A673 (cell line): Measurements from ENCODE around the gene NCKAP1. TPM values are rescaled to one million over a fixed set of nuclear protein-coding genes. Genes with fewer than 3 reads are reported as not detected.
A peak's percentile ranks its signal among the peaks of the same experiment; 100 is the strongest.

Experiments
- BruUV-seq: library from RNA; stranded (reverse); fragments of 400-500 nt; replicated peaks from 2 replicates; lab custom pipeline; 2021; lab: Mats Ljungman, UMichigan
- CTCF ChIA-PET: fragments of 300-600 bp; sonication (Branson Sonifier 250); formaldehyde crosslinking; loops from one replicate; lab custom pipeline; 2022; ENCODE audit warnings: antibody characterized with exemption; lab: Charles Lee
- POLR2A ChIA-PET: fragments of 300-600 bp; sonication (Branson Sonifier 250); formaldehyde crosslinking; loops from one replicate; lab custom pipeline; 2022; ENCODE audit warnings: antibody characterized with exemption; ENCODE audit not compliant: low non-redundant PET; lab: Charles Lee
- DNase-seq: peaks from one replicate; pipeline ENCODE4 v3.0.0-alpha.2; 2015; ENCODE audit warnings: low spot score
- H3K27ac ChIP-seq: fragments of 200-600 bp; sonication (generic); 2 replicates; pipeline ENCODE4 v1.5.1; 2016; ENCODE audit warnings: mixed run types, low read depth, mild to moderate bottlenecking, mixed read lengths, antibody characterized with exemption, low read length; ENCODE audit not compliant: poor library complexity, severe bottlenecking
- H3K27me3 ChIP-seq: fragments of 200-600 bp; sonication (generic); replicated peaks from 2 replicates; pipeline ENCODE4 v1.6.1; 2017; ENCODE audit warnings: mixed run types, low read depth, mild to moderate bottlenecking, mixed read lengths, antibody characterized with exemption, low read length; ENCODE audit not compliant: insufficient read depth, poor library complexity
- H3K36me3 ChIP-seq: fragments of 200-600 bp; sonication (generic); 2 replicates; pipeline ENCODE4 v1.6.1; 2016; ENCODE audit warnings: mixed run types, mild to moderate bottlenecking, mixed read lengths, antibody characterized with exemption, low read length; ENCODE audit not compliant: insufficient read depth, poor library complexity, severe bottlenecking
- H3K4me1 ChIP-seq: fragments of 200-600 bp; sonication (generic); 2 replicates; pipeline ENCODE4 v1.6.1; 2017; ENCODE audit warnings: mixed run types, mild to moderate bottlenecking, mixed read lengths, antibody characterized with exemption, low read length; ENCODE audit not compliant: insufficient read depth, poor library complexity, severe bottlenecking
- H3K4me3 ChIP-seq: fragments of 200-600 bp; sonication (generic); 2 replicates; pipeline ENCODE4 v1.5.1; 2016; ENCODE audit warnings: low read depth, mixed run types, mild to moderate bottlenecking, mixed read lengths, low read length; ENCODE audit not compliant: poor library complexity, severe bottlenecking
- H3K9me3 ChIP-seq: fragments of 200-600 bp; sonication (generic); 2 replicates; pipeline ENCODE4 v1.6.1; 2016; ENCODE audit warnings: mixed run types, low read depth, mild to moderate bottlenecking, mixed read lengths, antibody characterized with exemption, low read length; ENCODE audit not compliant: poor library complexity, severe bottlenecking
- CTCF ChIP-seq: fragments of 300-800, 200-600 bp; sonication (generic); conservative IDR thresholded peaks from 2 replicates; pipeline ENCODE4 v1.5.1; 2017; ENCODE audit warnings: low read depth, mild to moderate bottlenecking, antibody characterized with exemption, low read length, moderate library complexity, mixed read lengths
- EZH2 ChIP-seq: fragments of 200-600 bp; sonication (generic); IDR thresholded peaks from 2 replicates; pipeline ENCODE4 v1.6.1; 2017; ENCODE audit warnings: borderline replicate concordance, low read depth, mild to moderate bottlenecking, mixed read lengths, antibody characterized with exemption, low read length; ENCODE audit not compliant: poor library complexity, severe bottlenecking
- intact Hi-C: fragments of 100-400 bp; cut with micrococcal nuclease; formaldehyde crosslinking; loops from one replicate; pipeline ENCODE4 v1.10.0; 2022; ENCODE audit not compliant: unreplicated experiment
- total RNA-seq: library from RNA; stranded (reverse); gene quantifications from 2 replicates; pipeline ENCODE4 v1.2.3, GENCODE V29; 2021

The NCKAP1 gene
- total RNA-seq, 1 experiment from 2014 or later: 153 TPM

- peaks cover 42% of the 10 kb centered on the region for H3K36me3 ChIP-seq
- POLR2A ChIA-PET: no interaction called here
- BruUV-seq: no TSS peak
These were observed 104.6 kb downstream of the NCKAP1 start for GRCh38 chr2:182933629-182934028.

GRCh38 chr2:182929972-182930371 lies 108.3 kb downstream of the NCKAP1 start:
- peak; percentile 96 for DNase-seq
- Histone ChIP-seq H3K9me3 (no peaks in the 10 kb centered on the region), H3K36me3 (peaks cover 48% of the 10 kb centered on the region), H3K27me3 (no peaks in the 10 kb centered on the region), H3K4me3 (no peak overlapping the region), H3K4me1 (peaks cover 80% of the 10 kb centered on the region), H3K27ac (peak overlapping the region; percentile 80)
- no TSS peak for BruUV-seq
- ChIA-PET POLR2A (interaction anchor here (0.9 kb wide), 2 partner anchors 15 to 17 kb away, joined by 3 to 7 read pairs; no protein-coding TSS in a partner anchor), CTCF (no interaction called here)
- intact Hi-C loops: loop anchor here (2.0 kb wide), 1 partner anchor 23 kb away; no protein-coding TSS in a partner anchor
- TF ChIP-seq CTCF (no peak), EZH2 (no peak)

More at GRCh38 chr2:182933629-182934028, 104.6 kb downstream of the NCKAP1 start:
- Histone ChIP-seq H3K9me3 (no peaks in the 10 kb centered on the region), H3K27ac (no peak overlapping the region), H3K4me3 (no peak overlapping the region), H3K27me3 (no peaks in the 10 kb centered on the region), H3K4me1 (peaks cover 44% of the 10 kb centered on the region)
- TF ChIP-seq EZH2: no peak
- no peak for TF ChIP-seq CTCF
- intact Hi-C loops: no loop called here
- DNase-seq: no peak
- CTCF ChIA-PET: no interaction called here

- BruUV-seq: no TSS peak
- Histone ChIP-seq H3K4me3 (no peak overlapping the region), H3K27ac (peak overlapping the region; percentile 35), H3K36me3 (peaks cover 73% of the 10 kb centered on the region), H3K4me1 (peaks cover 65% of the 10 kb centered on the region), H3K27me3 (no peaks in the 10 kb centered on the region), H3K9me3 (no peaks in the 10 kb centered on the region)
- POLR2A ChIA-PET: no interaction called here
- intact Hi-C loops: no loop called here
- CTCF ChIA-PET: no interaction called here
- TF ChIP-seq CTCF (no peak), EZH2 (no peak)
- DNase-seq: peak; percentile 46
These were observed 114.0 kb downstream of the NCKAP1 start for GRCh38 chr2:182924306-182924705.
